Mucosa of stomach (tissue), 1 donor: ENCODE measurements around the gene SH3RF3.

Experiments
- H3K27me3 ChIP-seq: one replicate; pipeline ENCODE4 v1.7.0; 2013; ENCODE audit warnings: mild to moderate bottlenecking, low read length; ENCODE audit not compliant: control insufficient read depth, insufficient read depth
- H3K36me3 ChIP-seq: one replicate; pipeline ENCODE4 v1.7.0; 2013; ENCODE audit warnings: low read length; ENCODE audit not compliant: control insufficient read depth, insufficient read depth
- H3K4me1 ChIP-seq: one replicate; pipeline ENCODE4 v1.7.0; 2013; ENCODE audit warnings: mild to moderate bottlenecking, low read length; ENCODE audit not compliant: control insufficient read depth, insufficient read depth
- H3K4me3 ChIP-seq: one replicate; pipeline ENCODE4 v1.7.0; 2013; ENCODE audit warnings: low read length
- H3K9ac ChIP-seq: one replicate; pipeline ENCODE4 v1.7.0; 2013; ENCODE audit warnings: mild to moderate bottlenecking, low read length, moderate library complexity
- H3K9me3 ChIP-seq: one replicate; pipeline ENCODE4 v1.7.0; 2013; ENCODE audit warnings: mild to moderate bottlenecking, low read length, moderate library complexity; ENCODE audit not compliant: control insufficient read depth
- donor health status: Pancreatic carcinoma.

SH3RF3 gene

DNA sequence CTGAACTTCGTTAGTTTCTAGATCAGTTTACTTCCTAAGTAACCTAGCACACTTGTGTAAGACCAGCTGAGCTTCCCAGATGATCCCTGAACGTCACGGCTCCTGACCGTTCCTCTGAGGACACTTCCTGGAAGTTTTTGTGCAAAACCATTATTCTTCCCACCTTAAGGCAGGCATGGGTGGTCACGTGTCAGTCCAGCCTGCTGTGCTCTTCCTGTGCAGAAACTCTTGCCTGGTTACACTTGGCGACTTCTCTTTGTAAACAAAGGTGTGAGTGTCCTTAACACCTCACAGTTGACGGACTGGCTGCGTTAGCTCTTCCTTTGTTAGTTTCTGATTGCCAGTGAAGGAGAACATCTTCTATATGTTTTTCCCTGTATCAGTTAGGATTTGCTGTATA lies 118.3 kb downstream of the SH3RF3 start:
- H3K27me3 ChIP-seq = no peaks in the 10 kb centered on the region
- no peak overlapping the region for H3K9ac ChIP-seq
- peaks cover 17% of the 10 kb centered on the region for H3K4me1 ChIP-seq
- H3K36me3 ChIP-seq = no peaks in the 10 kb centered on the region
- H3K4me3 ChIP-seq = no peak overlapping the region
- no peaks in the 10 kb centered on the region for H3K9me3 ChIP-seq

- peaks cover 14% of the 10 kb centered on the region for H3K4me1 ChIP-seq
- no peaks in the 10 kb centered on the region for H3K9me3 ChIP-seq
- no peak overlapping the region for H3K4me3 ChIP-seq
- H3K36me3 ChIP-seq = no peaks in the 10 kb centered on the region
- H3K27me3 ChIP-seq = no peaks in the 10 kb centered on the region
- H3K9ac ChIP-seq = no peak overlapping the region
Measured at GRCh38 chr2:109247812-109248211, 118.8 kb downstream of the SH3RF3 start.

GRCh38 chr2:109248590-109248989 lies 119.6 kb downstream of the SH3RF3 start:
- no peak overlapping the region for H3K4me3 ChIP-seq
- H3K9ac ChIP-seq = no peak overlapping the region
- H3K27me3 ChIP-seq = no peaks in the 10 kb centered on the region
- no peaks in the 10 kb centered on the region for H3K9me3 ChIP-seq
- peaks cover 11% of the 10 kb centered on the region for H3K4me1 ChIP-seq
- H3K36me3 ChIP-seq = no peaks in the 10 kb centered on the region

- Histone ChIP-seq H3K27me3 (no peaks in the 10 kb centered on the region), H3K9me3 (no peaks in the 10 kb centered on the region), H3K9ac (no peak overlapping the region), H3K36me3 (no peaks in the 10 kb centered on the region), H3K4me1 (peaks cover 8% of the 10 kb centered on the region), H3K4me3 (no peak overlapping the region)
Measured at GRCh38 chr2:109253217-109253616, 124.2 kb downstream of the SH3RF3 start.

DNA sequence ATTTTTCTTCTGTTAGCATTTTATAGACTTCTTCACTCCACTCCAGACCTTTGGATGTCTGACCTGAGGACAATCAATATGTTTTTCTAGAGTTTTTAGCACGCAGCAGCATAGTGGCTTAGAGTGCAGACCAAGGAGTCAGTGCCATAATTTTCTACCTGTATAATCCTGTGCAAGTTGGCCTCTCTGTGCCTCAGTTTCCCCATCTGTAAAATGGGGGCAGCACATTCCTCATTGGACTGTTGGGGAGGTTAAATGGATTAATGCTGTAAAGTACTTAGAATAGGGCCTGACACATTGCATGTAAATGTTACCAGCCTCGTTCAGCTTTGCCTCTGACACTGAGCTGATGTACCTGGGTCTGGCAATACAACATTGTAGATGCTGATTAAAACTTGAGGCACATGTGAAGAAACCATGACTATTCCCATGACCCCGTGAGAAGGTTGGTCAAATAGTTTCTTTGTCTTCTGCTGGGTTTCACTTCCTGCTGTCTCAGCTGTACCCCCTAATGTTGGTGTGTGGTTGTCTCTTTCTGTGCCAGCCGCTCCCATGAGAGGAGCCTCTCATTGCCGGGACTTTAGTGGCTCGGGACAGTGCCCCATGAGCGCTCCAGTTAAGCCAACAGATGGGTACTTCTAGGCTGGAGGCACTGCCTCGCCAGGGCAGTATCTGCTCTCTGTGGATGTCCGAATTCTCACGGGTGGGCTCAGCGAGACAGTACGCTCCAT lies 125.3 kb downstream of the SH3RF3 start:
- no peaks in the 10 kb centered on the region for H3K36me3 ChIP-seq
- H3K4me1 ChIP-seq = peaks cover 8% of the 10 kb centered on the region
- no peak overlapping the region for H3K4me3 ChIP-seq

GRCh38 chr2:109255654-109256053 lies 126.6 kb downstream of the SH3RF3 start:
- Histone ChIP-seq H3K36me3 (no peaks in the 10 kb centered on the region), H3K9me3 (no peaks in the 10 kb centered on the region), H3K4me3 (no peak overlapping the region), H3K4me1 (peaks cover 8% of the 10 kb centered on the region), H3K9ac (no peak overlapping the region), H3K27me3 (no peaks in the 10 kb centered on the region)

More for the DNA sequence above, 125.3 kb downstream of the SH3RF3 start:
- Histone ChIP-seq H3K9me3 (no peaks in the 10 kb centered on the region), H3K27me3 (no peaks in the 10 kb centered on the region), H3K9ac (no peak overlapping the region)

- no peak overlapping the region for H3K4me3 ChIP-seq
- H3K9me3 ChIP-seq = no peaks in the 10 kb centered on the region
- H3K36me3 ChIP-seq = no peaks in the 10 kb centered on the region
- no peak overlapping the region for H3K9ac ChIP-seq
- H3K4me1 ChIP-seq = peaks cover 11% of the 10 kb centered on the region
- H3K27me3 ChIP-seq = no peaks in the 10 kb centered on the region
Measured at GRCh38 chr2:109256111-109256510, 127.1 kb downstream of the SH3RF3 start.

- Histone ChIP-seq H3K36me3 (no peaks in the 10 kb centered on the region), H3K4me1 (peaks cover 15% of the 10 kb centered on the region), H3K9ac (no peak overlapping the region), H3K4me3 (no peak overlapping the region), H3K9me3 (no peaks in the 10 kb centered on the region), H3K27me3 (no peaks in the 10 kb centered on the region)
Measured at GRCh38 chr2:109256921-109257320, 127.9 kb downstream of the SH3RF3 start.

GRCh38 chr2:109257653-109258052 lies 128.6 kb downstream of the SH3RF3 start:
- Histone ChIP-seq H3K9ac (no peak overlapping the region), H3K4me3 (no peak overlapping the region)

DNA sequence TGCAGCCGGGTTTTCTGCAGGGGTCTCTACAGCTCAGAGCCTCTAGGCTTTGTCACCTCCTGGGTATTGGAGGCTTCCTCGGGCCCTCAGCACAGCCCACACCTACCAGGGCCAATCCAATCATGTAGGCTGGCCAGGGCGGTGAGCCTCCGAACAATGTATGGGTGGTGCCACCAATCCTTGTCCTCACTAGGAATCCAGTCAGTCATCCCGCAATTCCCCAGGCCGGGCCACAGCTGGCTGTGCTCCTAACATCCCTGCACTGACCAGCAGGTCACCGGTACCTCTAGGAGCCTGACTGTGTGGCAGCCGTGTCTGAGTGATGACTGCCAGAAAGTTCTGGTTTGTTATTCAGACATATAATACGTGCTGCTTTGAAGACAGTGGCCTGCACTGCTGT lies 129.4 kb downstream of the SH3RF3 start:
- Histone ChIP-seq H3K36me3 (no peaks in the 10 kb centered on the region), H3K4me1 (peaks cover 15% of the 10 kb centered on the region), H3K27me3 (no peaks in the 10 kb centered on the region), H3K9me3 (no peaks in the 10 kb centered on the region), H3K4me3 (no peak overlapping the region), H3K9ac (no peak overlapping the region)

More at GRCh38 chr2:109257653-109258052, 128.6 kb downstream of the SH3RF3 start:
- H3K36me3 ChIP-seq = no peaks in the 10 kb centered on the region
- H3K4me1 ChIP-seq = peaks cover 15% of the 10 kb centered on the region
- H3K27me3 ChIP-seq = no peaks in the 10 kb centered on the region
- H3K9me3 ChIP-seq = no peaks in the 10 kb centered on the region

DNA sequence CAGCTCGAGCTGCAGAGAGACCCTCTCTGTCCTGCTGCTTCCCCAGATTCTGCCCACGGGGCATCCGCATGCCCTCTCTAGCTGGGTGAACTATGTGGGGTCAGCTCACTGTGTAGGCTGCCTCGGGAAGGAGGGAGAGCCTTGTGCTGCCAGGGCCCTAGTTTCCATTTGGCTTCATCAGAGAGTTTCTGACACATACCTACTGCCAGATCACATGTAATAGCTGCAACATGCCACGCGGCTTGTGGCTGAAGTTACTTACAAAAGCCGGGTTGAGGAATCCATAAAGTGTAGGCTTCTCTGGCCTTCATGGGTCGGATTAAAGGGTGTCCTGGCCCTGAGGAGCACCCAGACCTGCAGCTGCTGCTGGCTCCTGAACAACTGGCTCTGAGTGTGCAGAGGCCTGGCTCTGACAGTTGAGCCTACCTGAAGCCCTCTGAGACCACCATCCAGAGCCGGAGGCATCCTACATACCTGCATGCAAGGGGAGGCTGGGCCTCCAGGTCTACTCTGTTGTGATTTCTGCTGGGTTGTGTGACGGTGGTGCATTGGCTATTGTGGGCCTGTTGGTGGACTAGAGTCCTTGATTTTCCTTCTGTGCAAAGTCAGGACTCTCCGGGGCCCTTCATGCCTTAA lies 130.0 kb downstream of the SH3RF3 start:
- Histone ChIP-seq H3K27me3 (no peaks in the 10 kb centered on the region), H3K9ac (no peak overlapping the region), H3K4me1 (peaks cover 15% of the 10 kb centered on the region), H3K9me3 (no peaks in the 10 kb centered on the region), H3K4me3 (no peak overlapping the region), H3K36me3 (no peaks in the 10 kb centered on the region)

DNA sequence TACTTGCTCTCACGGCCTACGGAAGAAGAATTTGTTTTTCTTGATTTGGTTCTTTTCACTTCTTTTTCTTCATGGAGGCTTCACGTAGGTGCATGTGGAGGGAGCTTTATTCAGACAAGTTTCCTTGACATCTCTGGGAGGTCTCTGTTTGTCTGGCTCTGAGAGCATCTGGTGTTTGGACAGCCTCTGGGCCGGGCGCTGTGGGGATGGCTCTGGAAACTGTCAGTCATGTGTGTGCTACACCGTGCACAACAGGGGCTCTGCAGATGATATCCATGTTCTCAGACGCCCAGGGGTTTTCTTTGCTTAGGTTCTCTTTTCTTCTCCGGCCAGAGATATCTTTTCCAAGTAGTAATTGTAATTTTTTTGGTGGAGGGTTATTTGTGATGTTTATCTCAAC lies 130.7 kb downstream of the SH3RF3 start:
- Histone ChIP-seq H3K4me3 (no peak overlapping the region), H3K9ac (no peak overlapping the region), H3K27me3 (no peaks in the 10 kb centered on the region), H3K36me3 (no peaks in the 10 kb centered on the region), H3K9me3 (no peaks in the 10 kb centered on the region), H3K4me1 (peaks cover 15% of the 10 kb centered on the region)
